Spleen (tissue), 7 donors: ENCODE results near the gene RPL3.
"Not testable (repeated sequence)": the region's sequence is repeated elsewhere in the genome, so short reads cannot be mapped to it uniquely, and the experiment has no call there.

Experiments used
- CTCF ChIP-seq, 11 experiments: fragments of 200-600 bp in 7 of 11; fragments of 450-650 bp in 4 of 11; sonication (generic) in 4 of 11; IDR thresholded peaks in 8 of 11; conservative IDR thresholded peaks in 3 of 11; 1 replicate in 7 of 11; 2 replicates in 4 of 11; pipeline versions ENCODE4 v1.4.0 to v1.8.0; 2016 to 2021; ENCODE audit warnings: antibody characterized with exemption in 11 of 11, inconsistent platforms in 4 of 11, mild to moderate bottlenecking in 1 of 11
- POLR2A ChIP-seq, 3 donors: fragments of 450-650 bp; IDR thresholded peaks; one replicate each; pipeline ENCODE4 v1.5.1; 2017; ENCODE audit warnings: antibody characterized with exemption in 3 of 3, mild to moderate bottlenecking in 1 of 3
- donor health status: DM: no; HTN: no; CAD: no; lungs with moderate emphysema.
- donor health status: DM: no; HTN: no; CAD: no.
- donor health status: DM: no; HTN: no; CAD: no.

DNA sequence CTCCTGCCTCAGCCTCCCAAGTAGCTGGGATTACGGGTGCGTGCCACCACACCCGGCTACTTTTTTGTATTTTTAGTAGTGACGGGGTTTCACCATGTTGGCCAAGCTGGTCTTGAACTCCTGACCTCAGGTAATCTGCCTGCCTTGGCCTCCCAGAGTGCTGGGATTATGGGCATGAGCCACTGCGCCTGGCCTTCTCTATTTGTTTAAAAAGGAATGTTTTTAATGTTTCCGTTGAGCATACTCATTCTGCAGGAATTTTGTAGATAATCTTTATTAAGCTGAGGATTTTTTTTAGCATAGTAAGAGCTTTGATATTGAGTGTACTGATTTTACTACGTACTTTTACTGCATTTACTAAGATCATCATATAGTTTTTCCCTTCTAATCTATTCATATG, 20.4 kb upstream of the RPL3 start:
- not testable (repeated sequence) for TF ChIP-seq POLR2A (IDR thresholded peaks at IDR 0.05); CTCF (IDR thresholded peaks at IDR 0.05 in 8 of 11, conservative IDR thresholded peaks at IDR 0.05 in 3 of 11)
